HG03378 (cell line): ENCODE data around the gene SHROOM1.
A peak's percentile ranks its signal among the peaks of the same experiment; 100 is the strongest.

Experiments
- ATAC-seq: cut with Tn5 transposase; IDR thresholded peaks from one replicate; pipeline ENCODE4 v1.9.1; 2021; ENCODE audit warnings: mild to moderate bottlenecking, moderate library complexity; ENCODE audit not compliant: unreplicated experiment

SHROOM1 gene

GRCh38 chr5:132825033-132825833, 5.2 kb downstream of the SHROOM1 start:
- ATAC-seq = no peak

GRCh38 chr5:132824426-132824825, 6.0 kb downstream of the SHROOM1 start:
- no peak for ATAC-seq

- ATAC-seq = no peak
These were observed 6.9 kb downstream of the SHROOM1 start for GRCh38 chr5:132823481-132824050.

GRCh38 chr5:132822650-132823480, 7.6 kb downstream of the SHROOM1 start:
- no peak for ATAC-seq

- ATAC-seq = no peak
These were observed 8.7 kb downstream of the SHROOM1 start for GRCh38 chr5:132821791-132822190.

GRCh38 chr5:132821350-132821749, 9.1 kb downstream of the SHROOM1 start:
- ATAC-seq = no peak

GRCh38 chr5:132820162-132820754, 10.2 kb downstream of the SHROOM1 start:
- peak; percentile 69 for ATAC-seq

- no peak for ATAC-seq
These were observed 11.0 kb downstream of the SHROOM1 start for GRCh38 chr5:132819468-132819867.

- no peak for ATAC-seq
These were observed 13.4 kb downstream of the SHROOM1 start for GRCh38 chr5:132817011-132817410.

- no peak for ATAC-seq
These were observed 13.9 kb downstream of the SHROOM1 start for GRCh38 chr5:132816554-132816953.

GRCh38 chr5:132816083-132816482, 14.4 kb downstream of the SHROOM1 start:
- ATAC-seq = no peak

GRCh38 chr5:132815454-132815853, 15.0 kb downstream of the SHROOM1 start:
- no peak for ATAC-seq

GRCh38 chr5:132814503-132815294, 15.7 kb downstream of the SHROOM1 start:
- ATAC-seq = no peak

- ATAC-seq = no peak
These were observed 16.6 kb downstream of the SHROOM1 start for GRCh38 chr5:132813599-132814502.

GRCh38 chr5:132812781-132813598, 17.5 kb downstream of the SHROOM1 start, which contains the start of gene SOWAHA:
TSS of gene SOWAHA (plus strand) at chr5:132813302. CDS start at chr5:132813622, 320 bp downstream.
- no peak for ATAC-seq

- ATAC-seq = no peak
These were observed 18.2 kb downstream of the SHROOM1 start for GRCh38 chr5:132812123-132812765.

GRCh38 chr5:132810605-132811004, 19.8 kb downstream of the SHROOM1 start:
- no peak for ATAC-seq

GRCh38 chr5:132808866-132809265, 21.6 kb downstream of the SHROOM1 start:
- ATAC-seq = no peak
